GM21423 (cell line): ENCODE results near the gene SDCBP2.
"Not testable (repeated sequence)": the region's sequence is repeated elsewhere in the genome, so short reads cannot be mapped to it uniquely, and the experiment has no call there.

ENCODE experiments used
- ATAC-seq: cut with Tn5 transposase; IDR thresholded peaks from one replicate; pipeline ENCODE4 v1.9.1; 2021; ENCODE audit warnings: mild to moderate bottlenecking, moderate library complexity; ENCODE audit not compliant: unreplicated experiment

The SDCBP2 gene

DNA sequence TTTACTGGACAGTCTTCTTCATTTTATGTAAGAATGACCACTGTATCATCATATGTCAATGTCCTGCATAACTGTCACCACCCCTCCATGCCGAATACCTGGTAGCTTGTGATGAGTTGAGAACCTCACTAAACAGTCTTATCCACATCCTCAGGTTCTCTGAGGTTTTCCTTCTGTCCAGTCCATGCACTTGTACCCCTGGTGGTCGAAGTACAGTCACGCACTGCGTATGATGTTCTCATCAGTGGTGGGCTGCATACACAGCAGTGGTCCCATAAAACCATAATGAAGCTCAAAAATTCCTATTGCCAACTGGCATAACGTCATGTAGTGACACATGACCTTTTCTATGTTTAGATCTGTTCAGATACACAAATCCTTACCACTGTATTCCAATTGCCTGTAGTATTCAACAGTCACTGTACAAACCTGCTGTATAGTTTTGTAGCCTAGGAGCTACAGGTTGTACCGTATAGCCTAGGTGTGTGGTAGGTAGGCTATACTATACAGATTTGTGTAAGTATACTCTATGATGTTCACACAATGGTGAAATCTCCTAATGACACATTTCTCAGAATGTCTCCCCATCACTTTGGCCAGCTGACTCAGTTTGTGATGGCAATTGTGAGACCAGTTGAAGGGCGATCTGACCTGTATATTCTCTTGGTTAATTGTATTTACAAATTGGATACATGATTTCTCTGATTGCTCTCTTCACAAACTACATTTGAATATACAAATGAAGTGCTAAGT, 31.3 kb upstream of the SDCBP2 start:
- ATAC-seq: no peak

DNA sequence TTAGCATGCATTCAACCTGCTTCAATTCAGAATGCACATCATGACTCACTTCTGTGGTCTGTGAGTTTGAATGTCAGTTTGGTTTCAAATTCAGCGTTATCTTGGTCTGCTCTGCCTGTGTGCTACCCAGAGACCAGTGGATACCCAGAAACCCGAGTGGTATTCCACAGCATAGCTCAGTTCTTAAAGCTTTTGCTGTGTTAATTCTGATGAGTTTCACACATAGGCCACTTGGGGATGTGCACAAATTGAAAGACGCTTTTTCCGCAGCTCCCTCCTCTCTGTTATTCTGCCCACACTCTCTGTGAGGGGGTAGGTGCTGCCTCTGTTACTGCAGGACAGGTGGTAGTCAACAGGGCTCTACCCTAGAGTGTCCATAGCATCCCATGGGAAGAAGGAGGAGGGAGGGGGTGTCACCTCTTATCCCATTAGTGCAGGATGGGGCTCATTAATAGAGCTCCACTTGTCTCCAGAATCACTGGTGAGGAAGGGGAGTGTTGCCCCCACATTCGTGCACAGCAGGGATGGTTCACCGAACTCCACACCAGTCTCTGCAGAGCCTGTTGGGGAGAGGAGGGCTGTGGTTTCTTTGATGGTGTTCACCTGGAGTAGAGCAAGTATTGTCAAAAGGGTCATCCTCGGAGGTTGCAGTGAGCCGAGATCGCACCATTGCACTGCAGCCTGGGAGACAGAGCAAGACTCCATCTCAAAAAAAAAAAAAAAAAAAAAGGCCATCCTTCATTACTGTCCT, 29.2 kb upstream of the SDCBP2 start:
- ATAC-seq: no peak

DNA sequence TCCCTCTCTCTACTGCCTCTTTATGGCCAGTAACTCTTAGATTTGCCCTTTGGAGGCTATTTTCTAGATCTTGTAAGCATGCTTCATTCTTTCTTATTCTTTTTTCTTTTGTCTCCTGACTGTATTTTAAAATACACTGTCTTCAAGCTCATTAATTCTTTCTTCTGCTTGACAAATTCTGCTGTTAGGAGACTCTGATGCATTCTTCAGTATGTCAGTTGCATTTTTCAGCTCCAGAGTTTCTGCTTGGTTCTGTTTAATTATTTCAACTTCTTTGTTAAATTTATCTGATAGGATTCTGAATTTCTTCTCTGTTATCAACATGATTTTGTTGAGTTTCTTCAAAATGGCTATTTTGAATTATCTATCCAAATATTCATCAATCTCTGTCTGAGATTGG, 25.0 kb upstream of the SDCBP2 start:
- no peak for ATAC-seq

DNA sequence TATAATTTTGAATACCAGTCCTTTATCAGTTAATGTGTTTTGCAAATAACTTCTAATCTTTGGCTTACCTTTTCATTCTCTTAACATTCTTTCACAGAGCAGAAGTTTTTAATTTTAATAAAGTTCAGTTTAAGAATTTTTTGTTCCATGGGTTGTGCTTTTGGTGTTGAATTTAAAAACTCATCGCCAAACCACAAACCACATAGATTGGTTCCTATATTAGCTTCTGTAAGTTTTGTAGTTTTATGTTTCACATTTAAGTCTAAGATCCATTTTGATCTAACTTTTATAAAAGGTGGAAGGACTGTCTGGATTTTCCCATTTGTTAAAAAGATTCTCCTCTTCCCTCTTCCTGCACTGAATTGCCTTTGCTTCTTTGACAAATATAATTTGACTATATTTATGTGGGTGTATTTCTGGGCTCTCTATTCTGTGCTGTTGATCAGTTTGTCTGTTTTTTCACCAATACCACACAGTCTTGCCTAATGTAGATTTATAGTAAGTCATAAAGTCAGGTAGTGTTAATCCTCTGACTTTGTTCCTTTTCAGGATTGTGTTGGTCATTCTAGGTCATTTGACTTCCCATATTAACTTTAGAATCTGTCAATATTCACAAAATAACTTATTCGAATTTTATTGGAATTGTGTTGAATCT, 17.5 kb upstream of the SDCBP2 start:
- no peak for ATAC-seq

DNA sequence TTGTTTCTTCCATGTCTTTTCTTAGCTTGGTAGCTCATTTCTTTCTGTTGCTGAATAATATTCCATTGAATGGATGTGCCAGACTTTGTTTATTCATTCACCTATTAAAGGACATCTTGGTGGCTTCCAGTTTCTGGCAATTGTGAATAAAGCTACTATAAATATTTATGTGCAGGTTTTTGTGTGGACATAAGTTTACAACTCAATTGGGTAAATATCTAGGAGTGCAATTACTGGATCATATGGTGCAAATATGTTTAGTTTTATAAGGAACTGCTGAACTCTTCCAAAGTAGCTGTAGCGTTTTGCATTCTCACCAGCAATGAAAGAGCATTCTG, 16.8 kb upstream of the SDCBP2 start:
- no peak for ATAC-seq

DNA sequence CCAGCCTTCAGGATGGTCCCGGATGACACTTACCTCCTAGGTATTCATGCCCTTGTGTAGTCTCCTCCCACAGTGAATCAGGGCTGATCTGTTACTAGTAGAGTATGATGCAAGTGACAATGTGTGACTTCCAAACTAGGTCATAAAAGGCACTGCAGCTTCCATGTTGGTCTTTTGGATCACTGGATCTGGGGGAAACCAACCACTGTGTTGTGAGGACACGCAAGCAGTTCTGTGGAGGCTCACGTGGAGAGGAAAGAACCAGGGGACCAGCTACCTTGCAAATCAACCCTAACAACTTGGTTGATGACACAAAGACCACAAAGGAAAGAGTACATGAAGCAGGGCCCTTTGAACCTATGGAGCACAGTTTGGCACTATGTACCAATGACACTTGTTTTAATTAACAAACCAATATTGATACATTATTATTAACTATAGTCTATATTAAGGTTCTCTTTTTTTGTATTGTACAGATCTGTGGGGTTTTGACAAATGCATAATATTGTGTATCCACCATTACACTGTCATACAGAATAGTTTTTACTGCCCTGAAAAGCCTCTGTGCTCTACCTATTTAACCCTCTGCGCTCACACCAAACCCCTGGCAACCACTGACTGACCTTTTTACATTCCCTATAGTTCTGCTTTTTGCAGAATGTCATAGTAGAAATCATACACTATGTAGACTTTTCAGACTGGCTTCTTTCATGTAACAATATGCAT, 16.3 kb upstream of the SDCBP2 start:
- ATAC-seq: no peak

DNA sequence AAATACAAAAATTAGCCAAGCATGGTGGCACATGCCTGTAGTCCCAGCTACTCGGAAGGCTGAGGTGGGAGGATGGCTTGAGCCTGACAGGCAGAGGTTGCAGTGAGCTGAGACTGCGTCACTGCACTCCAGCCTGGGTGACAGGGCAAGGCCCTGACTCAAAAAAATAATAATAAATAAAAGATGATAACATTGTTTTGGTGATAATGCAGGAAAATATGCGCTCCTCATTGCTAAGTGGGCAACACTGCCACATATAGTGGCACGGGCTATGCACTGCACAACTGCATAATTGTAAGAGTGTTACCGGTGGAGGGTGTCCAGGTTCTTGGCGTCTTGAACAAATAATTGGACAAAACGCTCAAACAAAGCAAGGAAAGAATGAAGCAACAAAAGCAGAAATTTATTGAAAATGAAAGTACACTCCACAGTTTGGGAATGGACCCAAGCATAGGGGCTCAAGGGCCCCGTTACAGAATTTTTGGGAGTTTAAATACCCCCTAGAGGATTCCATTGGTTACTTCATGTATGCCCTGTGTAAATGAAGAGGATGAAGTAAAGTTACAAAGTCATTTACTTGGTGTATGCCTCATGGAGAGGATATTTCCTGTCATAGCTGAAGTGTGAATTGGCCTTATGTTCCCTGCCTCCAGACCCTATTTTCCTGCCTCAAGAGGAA, 14.6 kb upstream of the SDCBP2 start:
- not testable (repeated sequence) for ATAC-seq

DNA sequence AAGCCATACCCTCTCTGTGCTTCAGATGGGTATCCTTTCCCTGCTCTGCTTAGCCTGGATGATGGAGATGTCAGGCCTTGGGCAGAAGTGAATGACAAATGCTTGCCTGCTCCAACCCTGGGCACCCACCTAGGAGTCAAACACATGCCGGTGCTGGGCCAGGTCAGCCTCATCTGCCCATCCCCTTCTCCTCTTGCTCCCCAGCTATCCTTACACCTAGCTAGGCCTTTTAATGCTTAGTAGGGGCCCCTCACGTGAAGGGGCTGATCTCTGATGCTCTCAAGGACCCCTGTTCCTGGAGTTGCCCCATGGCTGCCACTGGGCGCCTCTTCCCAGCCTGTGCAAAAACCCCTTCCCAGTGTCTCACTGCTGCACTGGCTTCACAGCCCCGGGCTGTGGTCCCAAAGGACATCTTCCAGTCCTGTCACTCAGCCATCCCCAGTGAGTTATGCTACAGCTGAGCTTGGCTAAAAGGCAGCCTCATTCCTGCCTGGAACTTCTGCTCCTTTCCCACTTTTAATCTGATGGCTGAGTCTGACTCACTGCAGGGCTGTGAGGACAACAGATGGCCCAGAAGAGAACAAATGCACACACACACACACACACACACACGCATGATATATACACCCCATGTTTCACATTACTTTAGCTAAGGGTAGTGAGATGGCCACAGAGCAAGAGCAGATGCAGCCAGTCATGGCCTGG, 12.8 kb upstream of the SDCBP2 start:
- ATAC-seq: no peak

DNA sequence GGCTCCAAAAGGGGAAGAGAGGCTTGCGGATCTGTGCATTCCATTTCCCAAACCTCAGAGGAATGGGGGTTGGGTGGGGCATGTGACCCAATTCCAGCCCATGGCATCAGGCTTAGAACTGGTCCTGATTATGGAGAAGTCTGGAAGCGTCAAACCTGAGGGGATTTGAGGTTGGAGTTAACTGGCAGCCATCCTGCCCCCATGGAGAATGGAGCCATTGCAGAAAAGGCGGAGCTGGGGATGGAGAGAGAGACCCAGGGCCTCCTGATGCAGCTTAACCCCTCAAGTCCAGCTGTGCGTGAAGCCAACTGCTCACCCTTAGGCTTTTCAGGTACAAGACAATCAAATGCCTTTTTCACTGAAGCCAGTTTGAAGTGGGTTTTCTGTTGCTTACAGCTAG, 9.9 kb upstream of the SDCBP2 start:
- no peak for ATAC-seq

DNA sequence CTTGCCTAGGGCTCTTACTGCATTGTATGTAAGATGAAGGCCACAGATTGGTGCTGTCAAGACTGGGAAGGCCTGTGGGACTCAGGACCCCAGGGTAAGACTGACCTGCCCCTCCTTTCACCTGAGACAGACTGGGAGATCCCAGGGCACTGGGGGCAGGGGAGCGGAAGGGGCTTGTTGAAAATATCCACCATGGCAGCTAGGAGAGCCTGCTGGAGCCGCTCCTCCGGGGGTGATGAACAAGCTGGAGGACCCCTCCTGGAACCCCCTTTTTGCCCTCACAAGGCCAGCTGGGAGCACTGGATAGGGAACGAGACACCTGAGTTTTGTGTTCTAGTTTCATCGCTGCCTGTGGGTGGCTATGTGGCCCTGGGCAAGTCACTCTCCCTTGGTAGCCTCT, 9.2 kb upstream of the SDCBP2 start:
- no peak for ATAC-seq

DNA sequence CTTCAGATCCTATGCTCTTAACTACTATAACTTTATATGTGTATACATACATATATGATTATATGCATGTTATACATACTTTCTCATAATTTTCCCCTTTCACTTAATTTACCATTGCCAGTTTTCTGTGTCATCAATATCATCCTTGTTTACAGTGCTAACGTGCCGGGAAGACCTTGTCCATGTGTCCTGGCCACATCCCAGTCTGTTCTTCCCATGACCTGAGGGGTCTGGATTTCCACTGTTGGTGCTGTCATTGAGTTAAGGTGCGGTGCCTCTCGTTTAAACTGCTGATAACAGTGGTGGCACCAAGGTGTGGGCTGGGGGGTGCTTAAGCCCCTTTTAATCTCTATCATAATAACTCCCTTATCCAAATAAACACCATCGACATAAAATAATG, 8.5 kb upstream of the SDCBP2 start:
- no peak for ATAC-seq

DNA sequence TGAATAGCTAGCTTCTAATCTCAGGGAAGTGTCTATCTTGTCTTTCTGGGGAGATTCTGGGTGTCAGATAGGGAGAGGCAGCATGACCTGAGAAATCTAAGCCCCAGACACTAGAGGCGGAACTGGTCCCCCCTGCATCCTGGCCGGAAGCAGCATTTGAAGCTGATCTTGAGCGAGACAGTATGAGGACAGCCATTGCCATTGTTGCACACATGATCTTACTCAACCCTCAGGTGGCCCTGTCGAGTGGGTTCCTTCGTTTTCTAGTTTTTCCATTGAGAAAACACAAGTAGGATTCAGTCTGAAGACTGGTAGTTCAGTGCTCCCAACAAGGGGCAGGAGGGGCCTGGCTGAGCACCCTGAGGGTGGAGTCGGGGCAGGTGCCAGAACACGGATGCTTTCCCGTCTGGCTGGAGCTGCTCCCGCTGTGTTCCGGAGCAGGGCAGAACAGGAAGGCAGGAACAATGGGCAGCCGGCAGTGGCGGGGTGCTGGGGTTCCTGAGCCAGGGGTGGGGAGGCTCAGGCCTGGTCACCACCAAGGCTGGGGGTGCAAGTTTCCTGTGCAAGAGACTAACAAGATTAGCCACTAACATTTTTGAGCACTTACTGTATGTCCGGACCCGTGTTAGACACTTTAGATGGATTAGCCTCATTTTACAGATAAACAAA, 7.9 kb upstream of the SDCBP2 start:
- no peak for ATAC-seq

DNA sequence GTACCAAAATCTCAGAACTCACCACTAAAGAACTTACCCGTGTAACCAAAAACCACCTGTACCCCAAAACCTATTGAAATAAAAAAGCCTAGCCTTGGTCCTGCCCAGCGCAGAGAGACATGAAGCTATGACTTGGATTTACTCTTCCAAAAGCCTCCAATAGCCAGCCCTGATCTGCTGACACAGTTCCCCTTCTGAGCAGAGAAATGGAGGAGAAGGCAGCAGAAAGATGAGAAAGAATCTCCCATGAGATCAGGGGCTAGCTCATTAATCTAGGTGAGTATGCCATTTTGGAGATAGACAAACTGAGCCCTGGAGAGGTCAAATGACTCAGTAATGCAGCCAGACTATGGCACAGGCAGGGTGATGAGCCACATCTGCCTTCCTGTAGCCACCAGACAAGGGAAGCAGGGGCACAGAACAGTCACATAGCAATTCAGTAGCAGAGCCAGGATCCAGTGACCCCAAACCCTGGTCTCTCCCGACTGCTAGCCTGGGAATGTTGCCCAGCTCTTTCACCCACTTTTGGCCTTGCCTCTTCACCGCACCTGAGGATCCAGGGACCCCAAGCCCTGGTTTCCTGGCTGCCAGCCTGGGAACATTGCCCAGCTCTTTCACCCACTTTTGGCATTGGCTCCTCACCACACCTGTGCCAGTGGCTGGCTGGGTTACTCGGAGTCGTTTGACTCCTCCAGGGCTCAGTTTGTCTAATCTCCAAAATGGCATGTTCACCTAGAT, 7.2 kb upstream of the SDCBP2 start:
- ATAC-seq: no peak

DNA sequence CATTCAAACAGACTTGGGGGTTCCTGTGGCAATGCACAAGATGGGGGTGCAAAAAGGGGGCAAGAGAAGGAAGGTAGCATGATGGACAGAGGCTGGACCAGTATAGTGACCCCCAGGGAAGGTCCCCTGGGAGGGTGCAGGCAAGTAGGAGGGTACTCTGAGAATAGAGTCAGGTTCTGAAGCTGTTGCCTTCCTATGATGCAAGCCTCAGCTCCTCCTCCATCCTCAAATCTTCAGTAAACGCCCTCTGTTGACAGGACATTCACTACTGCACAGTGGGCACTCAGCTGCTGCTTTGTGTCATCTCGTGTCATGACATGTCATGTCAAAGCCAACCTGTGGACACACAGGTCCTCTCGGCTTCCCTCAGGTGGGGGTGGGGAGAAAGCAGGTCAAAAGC, 5.8 kb upstream of the SDCBP2 start:
- ATAC-seq: no peak

DNA sequence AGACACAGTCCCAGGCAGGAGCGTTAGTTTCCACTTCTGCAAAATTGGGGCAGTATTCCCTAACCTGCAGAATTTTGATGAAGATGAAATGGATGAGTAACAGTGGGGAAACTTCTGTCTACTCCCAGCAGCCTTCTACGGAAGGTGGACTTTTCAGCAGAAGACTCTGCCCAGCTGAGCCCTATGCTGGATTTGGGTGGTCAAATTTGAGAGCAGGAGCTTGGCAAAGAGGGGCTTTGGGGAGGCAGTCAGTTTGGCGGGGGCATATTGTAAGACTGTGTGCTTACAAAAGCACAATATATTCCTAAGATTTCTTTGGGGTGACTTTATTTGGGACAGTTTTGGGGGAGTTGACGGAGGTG, 5.4 kb upstream of the SDCBP2 start:
- ATAC-seq: no peak

DNA sequence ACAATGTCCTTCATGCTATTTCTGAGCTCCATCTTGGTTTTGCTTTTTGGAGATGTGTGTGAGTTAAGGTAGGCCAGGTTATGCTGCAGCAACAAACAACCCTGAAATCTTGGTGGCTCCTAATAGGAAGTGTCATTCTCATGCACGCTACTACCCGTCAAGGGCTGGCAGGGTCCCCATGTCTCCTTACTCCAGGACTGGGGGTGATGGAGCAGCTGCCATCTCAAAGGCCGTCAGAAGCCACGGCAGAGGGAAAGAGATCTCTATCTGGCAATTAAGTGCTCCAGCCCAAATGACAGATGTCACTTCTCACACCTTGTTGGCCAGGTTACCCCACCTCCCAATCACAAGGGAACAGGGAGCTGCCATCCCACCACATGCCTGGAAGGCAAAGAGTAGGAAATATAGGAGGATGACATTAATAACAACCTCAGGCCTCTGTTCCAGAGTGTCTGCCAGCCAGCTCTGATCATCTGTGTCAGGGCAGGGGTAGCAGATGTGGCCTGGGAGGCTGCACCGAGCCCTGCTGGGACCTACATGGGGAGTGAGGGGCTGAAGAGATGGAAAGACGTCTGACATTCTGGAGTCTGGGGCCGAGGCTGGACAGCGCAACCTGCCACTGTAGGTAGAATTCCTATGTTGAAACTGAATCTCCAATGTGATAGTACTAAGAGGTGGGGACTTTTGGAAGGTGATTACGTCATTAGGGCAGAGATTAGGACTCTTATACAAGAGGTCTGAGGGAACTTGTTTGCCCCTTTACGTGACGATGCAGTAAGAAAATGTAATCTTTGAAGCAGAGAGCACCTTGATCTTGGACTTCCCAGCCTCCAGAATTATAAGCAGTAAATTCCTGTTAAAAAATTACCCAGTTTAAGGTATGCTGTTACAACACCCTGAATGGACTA, 4.8 kb upstream of the SDCBP2 start:
- no peak for ATAC-seq

DNA sequence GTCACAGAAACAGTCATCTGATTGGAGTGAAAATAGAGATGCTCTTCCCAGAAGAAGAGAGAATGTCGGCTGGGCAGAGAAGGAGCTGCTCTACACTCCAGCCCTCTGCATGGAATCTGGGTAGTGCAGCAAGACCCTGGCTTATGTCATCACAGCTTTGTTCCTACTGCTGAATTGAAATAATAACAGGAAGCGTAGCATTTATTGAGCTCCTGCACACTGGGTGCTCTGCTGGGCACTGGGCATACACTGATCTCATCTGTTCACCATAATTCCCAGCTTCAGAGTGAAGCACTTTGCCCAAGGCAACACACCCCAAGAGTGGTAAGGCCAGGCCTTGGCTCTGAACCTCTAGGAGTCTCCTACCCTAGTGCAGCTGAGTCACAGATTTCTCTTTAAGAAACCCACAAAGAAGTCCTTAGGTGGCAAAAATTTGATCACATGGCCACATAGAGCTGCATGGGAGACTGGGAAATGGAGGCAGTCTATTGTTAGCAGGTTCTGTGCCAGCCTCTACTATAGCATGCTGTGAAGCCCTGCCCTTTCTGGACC, 3.9 kb upstream of the SDCBP2 start:
- ATAC-seq: no peak
